Breast epithelium (tissue), 4 donors: Measurements from ENCODE around the gene ARFIP1. TPM values are rescaled to one million over a fixed set of nuclear protein-coding genes. Genes with fewer than 3 reads are reported as not detected.

Source experiments
- DNase-seq, 2 donors: peaks; one replicate each; pipeline ENCODE4 v3.0.0-alpha.2; 2019; ENCODE audit warnings: low spot score in 2 of 2
- H3K27ac ChIP-seq, 2 donors: fragments of 200-600 bp; sonication (generic) in 1 of 2; one replicate each; pipeline ENCODE4 v1.5.1; 2016 to 2019; ENCODE audit warnings: mild to moderate bottlenecking in 1 of 2
- H3K27me3 ChIP-seq, 2 donors: fragments of 200-600 bp; sonication (generic) in 1 of 2; one replicate each; pipeline versions ENCODE4 v1.5.1 to v1.6.0; 2017 to 2019; ENCODE audit warnings: control low read depth in 1 of 2, mild to moderate bottlenecking in 1 of 2
- H3K36me3 ChIP-seq: fragments of 200-600 bp; one replicate; pipeline ENCODE4 v1.5.1; 2019
- H3K4me1 ChIP-seq, 2 donors: fragments of 200-600 bp; sonication (generic); one replicate each; pipeline ENCODE4 v1.5.1; 2016 to 2019; ENCODE audit warnings: control low read depth in 1 of 2
- H3K4me3 ChIP-seq, 3 donors: fragments of 200-600 bp; sonication (generic); 1 replicate in 2 of 3; 2 replicates in 1 of 3; pipeline ENCODE4 v1.5.1; 2016 to 2019; ENCODE audit warnings: mild to moderate bottlenecking in 3 of 3, moderate library complexity in 2 of 3
- H3K9me3 ChIP-seq, 2 donors: fragments of 200-600 bp; sonication (generic) in 1 of 2; one replicate each; pipeline ENCODE4 v1.5.1; 2016 to 2019; ENCODE audit warnings: control low read depth in 1 of 2
- POLR2A ChIP-seq: fragments of 450-650 bp; IDR thresholded peaks from one replicate; pipeline ENCODE4 v1.6.1; 2016; ENCODE audit warnings: antibody characterized with exemption, mild to moderate bottlenecking, moderate library complexity
- POLR2AphosphoS5 ChIP-seq, 3 donors: sonication (generic); formaldehyde crosslinking; IDR thresholded peaks; one replicate each; pipeline ENCODE4 v1.6.1; 2017; ENCODE audit warnings: antibody characterized with exemption in 3 of 3
- intact Hi-C: fragments of 100-400 bp; cut with DNase I; formaldehyde crosslinking; loops from one replicate; pipeline ENCODE4 v1.15.1; 2023; ENCODE audit warnings: low total_unique reads
- total RNA-seq, 3 donors: library from RNA; depleted of rRNA; stranded (reverse); fragments of >200 nt; gene quantifications; one replicate each; pipeline ENCODE4 v1.1.0, GENCODE V29; 2016
- TF ChIP-seq, protein P1 (sequence below), 3 donors: fragments of 450-650 bp; IDR thresholded peaks; one replicate each; pipeline ENCODE4 v1.5.1; 2016 to 2017; ENCODE audit warnings: antibody characterized with exemption in 3 of 3, mild to moderate bottlenecking in 3 of 3, moderate library complexity in 3 of 3

ARFIP1 gene
- total RNA-seq, 3 donors from 2014 or later = 25.3 to 54.9 (median 39.0) TPM

DNA sequence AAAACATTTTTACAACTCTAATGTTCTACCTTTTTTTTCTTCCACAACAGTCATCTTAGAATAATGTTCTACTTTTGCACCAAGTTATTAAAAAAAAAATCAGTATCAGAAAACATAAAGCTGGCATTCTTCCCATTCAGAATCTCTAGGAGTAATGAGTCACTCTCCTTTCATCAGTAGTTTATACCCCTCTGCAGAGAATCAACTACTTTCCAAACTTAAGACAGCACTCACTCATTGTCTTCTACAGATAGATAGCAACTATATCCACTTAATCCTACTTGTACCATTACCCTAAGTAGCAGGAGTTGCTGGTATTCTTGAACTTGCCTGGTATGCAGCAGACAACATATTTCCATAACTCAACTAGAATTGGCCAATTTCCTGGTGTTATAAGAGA is 3.4 kb upstream of the ARFIP1 start:
- DNase-seq = no peak
- TF ChIP-seq POLR2A (no peak), POLR2AphosphoS5 (IDR thresholded peaks at IDR 0.05) (no peak)
- TF ChIP-seq, protein P1, sequence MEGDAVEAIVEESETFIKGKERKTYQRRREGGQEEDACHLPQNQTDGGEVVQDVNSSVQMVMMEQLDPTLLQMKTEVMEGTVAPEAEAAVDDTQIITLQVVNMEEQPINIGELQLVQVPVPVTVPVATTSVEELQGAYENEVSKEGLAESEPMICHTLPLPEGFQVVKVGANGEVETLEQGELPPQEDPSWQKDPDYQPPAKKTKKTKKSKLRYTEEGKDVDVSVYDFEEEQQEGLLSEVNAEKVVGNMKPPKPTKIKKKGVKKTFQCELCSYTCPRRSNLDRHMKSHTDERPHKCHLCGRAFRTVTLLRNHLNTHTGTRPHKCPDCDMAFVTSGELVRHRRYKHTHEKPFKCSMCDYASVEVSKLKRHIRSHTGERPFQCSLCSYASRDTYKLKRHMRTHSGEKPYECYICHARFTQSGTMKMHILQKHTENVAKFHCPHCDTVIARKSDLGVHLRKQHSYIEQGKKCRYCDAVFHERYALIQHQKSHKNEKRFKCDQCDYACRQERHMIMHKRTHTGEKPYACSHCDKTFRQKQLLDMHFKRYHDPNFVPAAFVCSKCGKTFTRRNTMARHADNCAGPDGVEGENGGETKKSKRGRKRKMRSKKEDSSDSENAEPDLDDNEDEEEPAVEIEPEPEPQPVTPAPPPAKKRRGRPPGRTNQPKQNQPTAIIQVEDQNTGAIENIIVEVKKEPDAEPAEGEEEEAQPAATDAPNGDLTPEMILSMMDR (IDR thresholded peaks at IDR 0.05) = no peak
- Histone ChIP-seq H3K9me3 (no peaks in the 10 kb centered on the region), H3K4me1 (no peaks in the 10 kb centered on the region), H3K27ac (no peak overlapping the region), H3K36me3 (no peaks in the 10 kb centered on the region), H3K4me3 (no peak overlapping the region), H3K27me3 (no peaks in the 10 kb centered on the region)
- intact Hi-C loops = no loop called here

DNA sequence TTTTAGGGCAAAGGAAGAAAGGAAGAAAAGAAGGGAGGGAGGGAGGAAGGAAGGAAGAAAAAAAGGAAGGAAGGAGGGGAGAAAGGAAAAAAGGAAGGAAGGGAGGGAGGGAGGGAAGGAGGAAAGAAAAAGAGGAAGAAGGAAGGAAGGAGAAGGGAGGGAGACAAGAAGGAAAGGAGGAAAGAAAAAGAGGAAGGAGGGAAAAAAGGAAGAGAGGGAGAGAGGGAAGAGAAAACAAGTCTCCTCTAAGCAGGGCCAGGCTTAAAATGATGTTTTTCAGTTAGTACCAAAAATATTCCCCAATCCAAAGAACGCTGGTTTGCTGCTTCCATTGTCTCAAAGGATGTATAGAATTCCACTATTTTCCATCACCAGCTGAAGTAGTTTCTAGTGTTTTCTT is 2.3 kb upstream of the ARFIP1 start:
- Histone ChIP-seq H3K36me3 (no peaks in the 10 kb centered on the region), H3K4me3 (no peak overlapping the region), H3K27ac (no peak overlapping the region), H3K9me3 (no peaks in the 10 kb centered on the region), H3K27me3 (no peaks in the 10 kb centered on the region), H3K4me1 (peaks cover 0 to 5% of the 10 kb centered on the region in 2 donors)
- no peak for TF ChIP-seq POLR2A
- intact Hi-C loops = no loop called here
- no peak for DNase-seq

DNA sequence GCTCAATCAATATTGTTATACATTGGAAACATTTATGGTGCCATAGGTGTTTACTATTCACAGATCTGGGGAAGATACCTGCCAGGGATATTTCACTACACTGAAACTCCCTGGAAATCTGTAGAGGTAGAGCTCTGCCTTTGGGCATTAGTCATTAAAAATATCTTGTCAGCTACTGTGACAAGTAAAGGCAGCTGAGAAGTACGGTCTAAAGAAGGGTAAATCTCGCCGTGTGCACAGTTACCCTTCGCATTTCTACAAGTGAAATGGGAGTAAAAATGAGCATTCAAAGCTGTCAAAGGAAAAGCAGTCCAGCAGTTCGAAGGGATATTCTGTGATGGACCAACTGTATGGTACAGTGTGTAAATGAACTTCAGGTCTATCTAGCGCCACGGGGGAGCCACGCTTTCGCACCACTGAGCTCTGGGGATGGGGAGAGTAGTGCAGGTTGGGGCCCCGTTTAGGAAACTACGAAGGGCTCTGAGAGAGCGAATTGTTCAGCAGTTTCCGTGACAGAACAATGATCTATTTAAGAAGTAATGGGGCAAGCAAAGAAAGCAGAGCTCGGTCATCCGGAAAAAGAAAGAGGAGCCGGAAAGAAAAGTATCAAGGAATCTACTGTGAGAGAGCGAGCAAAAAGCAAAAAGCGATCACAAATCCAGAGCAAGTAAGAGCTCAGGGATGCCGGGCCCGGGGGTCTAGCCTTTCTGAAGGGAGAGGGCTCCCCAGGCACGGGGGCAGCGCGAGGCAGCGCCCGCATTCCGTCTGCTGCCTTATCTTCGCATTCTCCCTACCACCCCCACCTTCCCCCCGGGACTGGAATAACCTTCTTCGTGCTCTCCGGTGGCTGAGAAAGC is 870 bp upstream of the ARFIP1 start:
- H3K36me3 ChIP-seq = no peaks in the 10 kb centered on the region
- H3K27me3 ChIP-seq = no peaks in the 10 kb centered on the region
- H3K4me3 ChIP-seq = peak overlapping the region; percentile 85 to 89 (median 88)
- peak overlapping the region; percentile 96 for H3K27ac ChIP-seq
- H3K4me1 ChIP-seq = peaks cover 0 to 6% of the 10 kb centered on the region in 2 donors
- TF ChIP-seq POLR2AphosphoS5 (IDR thresholded peaks at IDR 0.05) (no peak), POLR2A (no peak)
- TF ChIP-seq, protein P1 (IDR thresholded peaks at IDR 0.05) = no peak
- DNase-seq = peak in 1 of 2 donors; percentile 49
- intact Hi-C loops = no loop called here
- H3K9me3 ChIP-seq = no peaks in the 10 kb centered on the region

DNA sequence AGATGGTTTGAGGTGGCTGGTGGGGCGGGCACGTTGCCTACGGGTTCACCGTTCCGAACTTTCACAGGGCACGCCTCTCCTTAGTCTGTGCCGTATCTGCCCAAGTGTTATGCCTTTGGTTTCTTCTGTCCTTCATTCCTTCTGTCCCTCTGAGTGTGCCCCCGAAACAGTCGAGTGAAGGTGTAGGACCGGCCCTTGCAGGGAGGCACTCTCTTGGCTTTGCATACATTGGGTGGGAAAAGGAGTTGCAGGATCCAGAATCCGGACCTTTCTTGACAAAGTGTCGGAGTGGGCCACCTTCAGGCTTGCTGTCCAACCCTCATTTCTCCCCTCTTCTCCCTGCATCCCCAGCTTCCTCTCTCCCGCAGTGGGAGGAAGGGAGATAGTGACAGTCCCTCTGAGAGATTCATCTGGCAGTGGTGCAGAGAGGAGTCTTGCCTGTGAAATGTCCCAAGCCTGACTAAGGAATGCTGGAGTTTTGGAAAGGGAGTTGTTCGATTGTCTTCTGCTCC is 569 bp downstream of the ARFIP1 start:
- Histone ChIP-seq H3K9me3 (no peaks in the 10 kb centered on the region), H3K4me1 (peaks cover 0 to 6% of the 10 kb centered on the region in 2 donors), H3K36me3 (no peaks in the 10 kb centered on the region), H3K27ac (peak overlapping the region; percentile 96), H3K4me3 (peak overlapping the region; percentile 85 to 89 (median 88)), H3K27me3 (no peaks in the 10 kb centered on the region)
- no peak for DNase-seq
- TF ChIP-seq POLR2AphosphoS5 (IDR thresholded peaks at IDR 0.05) (no peak), POLR2A (no peak)
- TF ChIP-seq, protein P1 (IDR thresholded peaks at IDR 0.05) = no peak
- intact Hi-C loops = no loop called here

DNA sequence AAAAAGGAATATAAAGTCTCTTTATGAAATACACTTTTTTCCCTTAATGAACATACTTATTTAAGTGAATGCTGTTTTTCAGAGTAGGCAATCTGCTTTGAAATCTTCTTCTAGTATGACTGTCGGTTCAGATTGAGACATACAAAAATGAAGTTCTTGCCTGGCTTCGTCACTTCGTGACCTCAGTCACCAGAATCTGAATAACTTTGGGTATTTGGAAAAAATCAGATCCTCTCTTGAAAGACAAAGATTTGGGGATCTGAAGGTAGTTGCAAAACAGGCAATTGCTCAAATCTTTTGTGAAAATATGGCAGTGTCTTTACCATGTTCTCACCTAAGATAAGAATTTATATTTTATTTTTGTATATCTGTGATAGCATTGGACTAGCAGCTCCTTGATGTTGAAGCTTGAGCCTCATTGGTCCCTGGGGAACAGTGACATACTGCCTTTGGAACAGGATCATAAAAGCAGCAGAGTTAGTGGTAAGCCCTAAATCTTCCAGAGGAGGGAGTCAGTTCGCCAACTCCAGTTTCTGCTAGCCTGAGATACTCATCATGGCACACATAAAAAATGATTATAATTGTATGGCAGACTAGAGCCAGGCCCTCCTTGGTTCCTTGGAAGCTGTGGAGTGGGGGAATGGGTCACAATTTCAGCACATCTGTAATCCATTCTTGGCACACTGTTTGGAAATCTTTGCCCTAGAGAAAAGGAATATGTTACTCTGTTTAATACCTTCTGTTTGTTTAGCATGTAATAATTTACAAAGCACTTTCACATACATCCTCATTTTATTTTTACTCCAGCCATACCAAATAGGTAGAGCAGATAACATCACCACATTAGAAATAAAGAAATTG is 5.0 kb downstream of the ARFIP1 start:
- H3K9me3 ChIP-seq = no peaks in the 10 kb centered on the region
- H3K27me3 ChIP-seq = no peaks in the 10 kb centered on the region
- DNase-seq = no peak
- TF ChIP-seq, protein P1 (IDR thresholded peaks at IDR 0.05) = no peak
- TF ChIP-seq POLR2AphosphoS5 (IDR thresholded peaks at IDR 0.05) = no peak
- no peak for TF ChIP-seq POLR2A
- H3K27ac ChIP-seq = no peak overlapping the region
- no peak overlapping the region for H3K4me3 ChIP-seq
- H3K36me3 ChIP-seq = no peaks in the 10 kb centered on the region
- intact Hi-C loops = no loop called here
- H3K4me1 ChIP-seq = peaks cover 0 to 6% of the 10 kb centered on the region in 2 donors
